HG03378 (cell line): ENCODE data around the gene GRXCR2.
"Not testable (repeated sequence)": the region's sequence is repeated elsewhere in the genome, so short reads cannot be mapped to it uniquely, and the experiment has no call there.

Experiments
- ATAC-seq: cut with Tn5 transposase; IDR thresholded peaks from one replicate; pipeline ENCODE4 v1.9.1; 2021; ENCODE audit warnings: mild to moderate bottlenecking, moderate library complexity; ENCODE audit not compliant: unreplicated experiment

Gene GRXCR2

GRCh38 chr5:145840458-145841132 is 32.2 kb downstream of the GRXCR2 start:
- ATAC-seq, result no peak

GRCh38 chr5:145838276-145838675 is 34.5 kb downstream of the GRXCR2 start:
- ATAC-seq, result no peak

DNA sequence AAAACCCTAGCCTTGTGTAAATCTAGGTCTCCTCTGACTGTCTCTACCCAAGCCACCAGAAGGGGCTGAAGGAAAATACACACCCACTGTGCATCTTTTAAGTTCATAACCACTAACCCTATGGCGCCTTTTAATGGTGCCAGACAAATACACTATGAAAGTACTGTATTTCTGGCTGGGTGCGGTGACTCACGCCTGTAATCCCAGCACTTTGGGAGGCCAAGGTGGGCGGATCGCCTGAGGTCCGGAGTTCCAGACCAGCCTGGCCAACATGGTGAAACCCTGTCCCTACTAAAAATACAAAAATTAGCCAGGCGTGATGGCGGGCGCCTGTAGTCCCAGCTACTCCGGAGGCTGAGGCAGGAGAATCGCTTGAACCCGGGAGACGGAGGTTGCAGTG is 36.6 kb downstream of the GRXCR2 start:
- not testable (repeated sequence) for ATAC-seq

- ATAC-seq, result peak; percentile 1
Measured at GRCh38 chr5:145835848-145836239, 37.0 kb downstream of the GRXCR2 start.

GRCh38 chr5:145834917-145835847 is 37.6 kb downstream of the GRXCR2 start, which contains the start of gene PRELID2:
Gene PRELID2 (minus strand): TSS chr5:145835342. CDS start chr5:145835251, 91 bp downstream.
- peak; percentile 82 for ATAC-seq

- no peak for ATAC-seq
Measured at GRCh38 chr5:145834554-145834916, 38.3 kb downstream of the GRXCR2 start.

DNA sequence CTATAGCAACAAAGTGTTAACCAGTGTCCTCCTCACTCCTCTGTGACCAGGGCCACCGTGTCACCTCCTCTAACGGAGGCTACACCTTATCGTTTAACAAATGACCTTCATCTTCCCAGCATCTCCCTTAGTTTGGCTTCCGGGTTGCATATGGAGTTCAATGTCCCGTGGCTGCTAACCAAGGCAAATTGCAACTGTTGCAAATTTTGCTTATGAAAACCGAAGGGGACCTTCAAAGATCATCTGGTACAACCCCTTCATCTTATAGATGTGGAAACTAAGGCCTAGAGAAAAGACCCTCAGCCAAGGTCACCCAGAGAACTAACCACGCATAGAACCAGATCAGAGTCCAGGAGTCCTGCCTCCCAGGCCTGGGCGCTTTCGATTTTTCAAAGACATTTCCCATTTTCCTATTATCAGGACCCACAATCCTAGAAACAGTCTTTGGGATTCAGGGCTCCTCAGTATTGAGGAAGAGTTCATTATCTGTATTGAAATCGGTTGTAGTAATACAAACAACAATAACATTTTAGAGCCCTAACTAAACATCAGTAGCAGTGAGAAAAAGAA is 39.1 kb downstream of the GRXCR2 start:
- no peak for ATAC-seq

DNA sequence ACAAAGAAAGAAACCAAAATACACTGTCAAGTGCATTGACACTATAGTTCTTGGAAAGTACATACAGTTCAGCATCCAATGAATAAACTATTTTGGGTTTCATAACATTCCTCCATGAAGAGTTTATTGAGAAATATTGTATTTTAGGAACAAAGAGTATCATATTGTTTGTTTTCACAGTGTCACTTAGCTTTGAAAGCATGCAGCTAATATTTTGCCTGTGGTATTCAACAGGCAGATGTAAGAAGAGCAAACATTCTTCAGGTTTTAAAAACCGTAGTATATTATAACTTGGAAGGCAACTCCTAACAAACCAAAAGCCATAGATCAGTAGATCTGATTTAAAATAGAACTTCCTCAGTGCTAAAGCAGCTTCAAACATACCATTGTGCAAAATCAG is 42.2 kb downstream of the GRXCR2 start:
- no peak for ATAC-seq

DNA sequence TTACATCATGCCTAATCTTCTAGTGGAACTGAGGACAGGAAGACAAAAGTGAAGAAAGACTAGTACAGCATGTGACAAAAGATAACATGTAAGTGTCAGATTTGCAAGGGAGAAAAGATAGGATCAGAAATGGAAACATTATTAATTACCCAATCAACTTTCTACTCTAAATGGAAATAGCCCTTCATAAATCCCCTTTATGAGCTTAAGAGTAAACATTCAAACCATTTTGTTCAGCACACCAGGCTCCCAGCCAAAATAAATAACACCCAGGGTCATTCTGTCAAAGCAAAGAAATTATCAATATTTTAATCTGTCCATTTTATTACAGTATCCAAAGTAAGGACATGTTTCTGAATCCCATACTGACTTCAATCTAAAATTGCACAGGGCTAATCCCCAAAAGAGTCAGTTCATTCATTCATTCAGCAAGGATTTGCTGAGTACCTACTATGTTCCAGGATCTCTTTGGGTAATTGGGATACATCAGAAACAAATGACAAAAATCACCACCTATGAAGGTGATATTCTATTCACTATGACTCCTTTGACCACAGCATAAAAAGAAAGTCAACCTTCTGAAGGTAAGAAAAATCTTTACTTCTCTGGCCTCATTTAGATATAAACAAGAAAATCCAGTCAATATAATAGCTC is 43.0 kb downstream of the GRXCR2 start:
- no peak for ATAC-seq

DNA sequence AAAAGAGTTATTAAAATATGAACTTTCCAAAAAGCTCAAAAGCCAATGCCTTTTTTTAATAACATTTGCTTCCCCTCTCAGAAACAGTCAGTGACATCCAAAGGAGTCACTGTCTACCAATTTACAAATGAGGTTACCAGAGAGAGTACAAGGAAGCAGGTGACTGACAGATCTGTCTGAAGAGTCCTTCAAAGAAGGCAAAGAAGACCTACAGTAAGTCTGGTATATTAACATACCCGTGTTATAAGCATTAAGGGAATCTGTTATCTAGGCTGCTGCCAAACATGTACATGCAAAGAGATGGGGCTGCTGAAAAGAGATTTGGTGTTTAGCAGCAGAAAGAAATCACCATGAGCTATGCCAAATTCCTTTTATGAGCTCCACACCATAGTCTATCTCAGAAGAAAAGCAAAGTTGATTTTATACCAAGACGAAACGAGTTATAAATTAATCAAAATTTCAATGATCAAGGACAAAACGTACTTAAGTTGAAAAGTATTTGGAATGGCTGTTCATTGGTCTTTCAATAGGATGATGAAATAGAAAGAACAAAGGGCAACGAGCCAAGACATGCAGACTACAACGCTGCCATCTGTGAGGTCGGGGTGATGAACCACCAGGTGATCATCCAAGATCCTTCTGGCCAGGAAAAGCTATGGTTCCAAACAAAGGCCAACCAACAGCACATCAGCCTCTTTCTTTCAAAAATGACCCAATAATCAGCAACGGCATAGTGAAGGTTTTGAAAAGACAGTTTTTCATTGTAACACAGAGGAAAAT is 45.7 kb downstream of the GRXCR2 start:
- no peak for ATAC-seq

DNA sequence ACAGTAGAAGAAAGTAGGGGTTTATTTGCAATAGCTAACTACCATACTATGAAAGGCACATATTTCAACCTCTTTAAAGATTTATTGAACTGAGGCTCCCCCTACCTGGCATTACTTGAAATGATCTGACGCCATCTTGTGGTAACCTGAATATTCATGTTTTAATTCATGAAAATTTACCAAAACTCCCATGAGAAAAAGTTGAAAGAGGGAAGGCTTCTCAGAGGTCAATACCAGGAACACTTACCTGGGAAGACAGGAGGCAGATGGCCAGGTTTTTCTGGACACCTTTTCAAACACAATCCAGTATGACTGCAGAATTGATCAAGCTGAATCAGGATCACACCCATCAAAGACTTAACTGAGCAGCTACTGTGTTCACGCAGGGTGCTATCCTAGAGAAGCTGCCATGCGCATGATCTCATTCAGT is 47.0 kb downstream of the GRXCR2 start:
- ATAC-seq, result peak; percentile 81

DNA sequence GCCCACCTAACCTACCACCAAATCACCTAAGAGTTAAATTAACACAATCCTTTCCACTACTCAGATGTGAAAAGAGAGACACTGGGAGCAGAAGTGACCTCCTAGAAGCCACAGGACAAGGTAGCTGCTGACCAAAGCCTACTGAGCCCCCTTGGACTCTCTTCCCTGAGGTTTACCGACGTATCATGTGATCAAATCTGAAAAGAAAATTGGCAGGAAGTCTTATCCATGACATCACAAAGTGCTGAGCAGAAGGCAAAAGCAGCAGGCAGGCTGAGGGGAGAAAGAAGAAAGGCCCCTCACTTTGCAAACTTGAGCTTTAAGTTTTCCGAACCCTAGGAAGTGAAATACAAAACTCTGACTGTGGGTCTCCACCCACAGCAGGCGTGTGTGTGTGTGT is 48.8 kb downstream of the GRXCR2 start:
- no peak for ATAC-seq

DNA sequence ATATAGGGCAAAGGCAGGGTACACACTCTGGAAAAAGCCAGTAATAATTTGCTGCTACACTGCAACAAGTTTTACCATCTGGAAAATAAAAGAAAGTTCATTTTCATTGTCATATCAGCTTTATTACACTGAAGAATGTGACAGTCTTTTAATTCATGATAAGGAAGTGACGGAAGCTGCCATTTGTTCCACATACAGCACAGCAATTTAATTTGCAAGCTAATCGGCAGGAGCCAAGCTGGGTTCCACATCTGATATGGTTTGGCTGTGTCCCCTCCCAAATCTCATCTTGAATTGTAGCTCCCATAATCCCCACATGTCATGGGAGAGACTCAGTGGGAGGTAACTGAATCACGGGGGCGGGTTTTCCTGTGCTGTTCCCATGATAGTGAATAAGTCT is 54.2 kb downstream of the GRXCR2 start:
- ATAC-seq, result no peak

- no peak for ATAC-seq
Measured at GRCh38 chr5:145812877-145813276, 59.9 kb downstream of the GRXCR2 start.

DNA sequence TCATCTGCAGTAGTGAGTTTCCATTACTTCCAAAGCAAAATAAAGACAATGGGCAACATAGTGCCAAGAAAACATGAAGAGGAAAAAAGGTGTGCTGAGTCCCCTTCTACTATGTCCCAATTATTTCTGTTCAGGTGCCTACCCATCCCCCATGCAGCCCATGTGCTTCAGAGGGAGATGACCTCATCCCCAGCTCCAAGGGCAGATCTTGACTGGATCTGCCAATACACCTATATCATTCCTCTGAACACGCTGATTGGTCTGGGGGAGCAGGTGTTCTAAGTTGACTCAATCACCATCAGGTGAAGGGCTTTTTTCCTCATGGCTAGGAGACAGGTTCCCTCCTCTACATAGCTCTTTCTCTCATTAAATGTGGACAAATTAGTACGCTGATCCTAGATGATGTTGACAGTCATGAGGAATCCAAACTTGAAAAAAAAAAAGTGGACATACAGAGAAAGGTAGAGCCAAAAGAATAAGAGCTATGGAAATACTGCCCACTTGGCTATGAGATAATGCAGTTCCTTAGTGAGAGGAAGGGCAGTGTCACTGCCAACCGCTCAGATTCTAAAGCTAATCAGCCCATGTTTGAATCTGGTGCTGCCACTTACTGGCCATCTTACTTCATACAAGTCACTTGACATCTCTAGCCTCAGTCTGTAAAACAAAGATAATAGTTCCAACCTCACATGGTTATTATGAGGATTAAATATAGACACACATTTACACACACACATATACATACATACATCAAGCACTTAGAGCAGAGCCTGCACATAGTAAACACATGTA is 60.8 kb downstream of the GRXCR2 start:
- ATAC-seq, result no peak
